NCI-H2029 (cell line): ENCODE measurements around the gene HIPK1.
A peak's percentile ranks its signal among the peaks of the same experiment; 100 is the strongest.

ENCODE experiments used
- DNase-seq: peaks from one replicate; lab custom pipeline; 2025; lab: John Stamatoyannopoulos, UW

The HIPK1 gene

GRCh38 chr1:113928941-113929749, at the start of gene HIPK1:
HIPK1 (plus strand) TSS chr1:113929324.
- DNase-seq: peak; percentile 87

GRCh38 chr1:113879739-113880038, 49.4 kb upstream of the HIPK1 start:
- no peak for DNase-seq

DNA sequence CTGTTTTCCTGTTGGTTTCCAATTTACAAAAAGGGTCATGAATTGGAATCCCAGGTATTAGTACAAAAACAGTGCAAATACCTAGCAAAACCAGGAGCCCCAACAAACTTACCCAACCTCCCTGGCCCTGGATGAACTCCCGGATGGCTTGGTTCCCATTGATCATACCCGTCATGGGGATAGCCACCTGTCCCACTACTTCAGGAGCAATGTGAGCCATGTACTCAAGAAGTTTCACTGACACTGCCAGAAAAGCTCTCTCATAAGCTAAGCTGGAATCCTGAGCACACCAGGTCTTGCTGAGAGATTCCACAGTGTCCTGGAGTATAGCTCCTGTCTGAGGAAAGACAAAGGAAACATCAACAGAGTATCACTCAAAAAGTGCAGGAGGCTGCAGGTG, 47.5 kb upstream of the HIPK1 start:
- no peak for DNase-seq

- no peak for DNase-seq
Observed at GRCh38 chr1:113886417-113887401, 42.4 kb upstream of the HIPK1 start.

- DNase-seq: no peak
Observed at GRCh38 chr1:113887402-113888175, 41.5 kb upstream of the HIPK1 start, which contains the start of gene BCL2L15. BCL2L15 (minus strand) TSS chr1:113887581; CDS start chr1:113887375, 206 bp downstream.

DNA sequence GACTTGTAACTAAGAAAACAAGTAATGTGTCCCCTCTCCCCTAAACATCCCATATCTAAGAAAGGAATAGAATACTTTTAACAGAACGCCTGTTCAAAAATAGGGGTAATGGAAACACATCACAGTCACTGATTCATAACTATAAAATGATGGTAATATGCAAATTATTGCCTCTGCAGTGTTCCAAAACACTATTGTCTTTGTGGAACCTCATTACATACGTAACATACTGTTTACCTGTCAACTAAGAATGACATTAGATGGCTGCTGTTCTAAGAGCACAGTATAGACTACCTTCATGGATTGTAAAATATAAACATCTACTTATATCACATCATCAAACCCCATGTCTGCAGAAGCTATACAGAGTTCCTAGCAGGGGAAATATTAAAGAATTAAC, 38.3 kb upstream of the HIPK1 start:
- no peak for DNase-seq

DNA sequence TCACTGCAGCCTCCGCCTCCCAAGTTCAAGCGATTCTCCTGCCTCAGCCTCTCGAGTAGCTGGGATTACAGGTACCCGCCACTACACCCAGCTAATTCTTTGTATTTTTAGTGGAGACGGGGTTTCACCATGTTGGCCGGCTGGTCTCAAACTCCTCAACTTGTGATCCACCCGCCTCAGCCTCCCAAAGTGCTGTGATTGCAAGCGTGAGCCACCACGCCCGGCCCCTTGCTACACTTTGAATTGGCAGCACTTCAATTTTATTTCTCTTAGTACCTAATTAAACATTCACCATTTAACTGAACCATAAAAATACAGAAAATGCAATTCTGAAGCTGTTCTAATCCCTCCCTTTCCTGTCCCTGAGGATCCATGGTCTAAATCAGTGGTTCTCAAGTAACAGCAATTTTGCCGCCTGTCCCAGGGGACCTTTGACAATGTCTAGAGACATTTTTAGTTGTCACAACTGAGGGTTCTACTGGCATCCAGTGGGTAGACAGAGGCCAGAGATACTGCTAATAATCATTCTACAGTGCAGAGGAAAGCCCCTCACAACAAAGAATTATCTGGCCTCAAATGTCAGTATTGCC, 37.4 kb upstream of the HIPK1 start:
- DNase-seq: no peak

DNA sequence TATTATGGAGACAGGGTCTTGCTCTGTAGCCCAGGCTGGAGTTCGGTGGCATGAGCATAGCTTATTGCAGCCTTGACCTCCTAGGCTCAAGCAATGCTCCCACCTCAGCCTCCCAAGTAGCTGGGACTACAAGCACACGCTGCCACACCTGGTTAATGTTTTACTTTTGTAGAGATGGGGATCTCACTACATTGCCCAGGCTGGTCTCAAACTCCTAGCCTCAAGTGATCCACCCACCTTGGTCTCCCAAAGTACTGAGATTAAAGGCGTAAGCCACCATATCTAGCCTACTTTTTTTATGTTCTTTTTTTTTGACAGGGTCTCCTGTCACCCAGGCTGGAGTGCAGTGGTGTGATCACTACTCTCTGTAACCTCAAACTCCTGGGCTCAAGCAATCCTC, 35.9 kb upstream of the HIPK1 start:
- DNase-seq: no peak

DNA sequence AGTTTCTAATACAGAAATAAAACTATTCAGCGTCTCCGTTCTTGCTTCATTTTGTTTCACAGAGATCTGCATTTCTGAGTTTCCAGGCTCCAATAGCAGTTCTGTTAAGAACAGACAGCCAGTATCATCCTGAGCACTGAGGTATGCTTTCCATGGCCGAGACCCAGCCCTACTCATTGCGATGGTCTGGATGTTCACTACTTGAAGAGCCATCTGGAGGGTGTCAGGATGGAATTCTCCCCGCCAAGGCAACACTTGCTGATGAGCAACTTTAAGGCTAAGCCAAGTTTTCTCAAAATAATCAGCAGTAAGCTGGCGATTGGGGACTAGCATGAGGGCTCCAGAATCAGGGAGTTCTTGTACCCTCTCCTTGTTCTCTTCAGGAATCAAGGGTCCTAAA, 34.0 kb upstream of the HIPK1 start:
- DNase-seq: no peak

- no peak for DNase-seq
Observed at GRCh38 chr1:113895961-113896360, 33.2 kb upstream of the HIPK1 start.

- no peak for DNase-seq
Observed at GRCh38 chr1:113898241-113898814, 30.8 kb upstream of the HIPK1 start.

DNA sequence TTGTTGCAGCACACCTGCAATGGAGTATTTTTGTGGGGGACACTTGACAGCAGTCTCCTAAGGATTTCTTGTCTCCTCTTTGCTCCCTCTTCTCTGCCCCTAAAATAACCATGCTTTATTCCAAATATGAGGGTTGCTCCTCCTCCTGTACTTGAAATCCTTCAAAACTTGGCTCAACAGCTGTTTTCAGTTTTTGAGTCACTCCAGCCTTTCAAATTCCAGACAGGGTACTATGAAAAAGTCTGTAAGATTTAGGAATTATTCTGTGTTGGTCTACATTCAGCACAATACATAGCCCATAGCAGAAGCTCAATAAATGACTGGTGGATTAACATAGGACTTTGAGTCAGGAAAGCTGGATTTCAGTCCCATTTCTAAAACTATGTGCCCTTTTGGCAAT, 30.0 kb upstream of the HIPK1 start:
- DNase-seq: no peak

GRCh38 chr1:113901191-113901590, 27.9 kb upstream of the HIPK1 start:
- no peak for DNase-seq

DNA sequence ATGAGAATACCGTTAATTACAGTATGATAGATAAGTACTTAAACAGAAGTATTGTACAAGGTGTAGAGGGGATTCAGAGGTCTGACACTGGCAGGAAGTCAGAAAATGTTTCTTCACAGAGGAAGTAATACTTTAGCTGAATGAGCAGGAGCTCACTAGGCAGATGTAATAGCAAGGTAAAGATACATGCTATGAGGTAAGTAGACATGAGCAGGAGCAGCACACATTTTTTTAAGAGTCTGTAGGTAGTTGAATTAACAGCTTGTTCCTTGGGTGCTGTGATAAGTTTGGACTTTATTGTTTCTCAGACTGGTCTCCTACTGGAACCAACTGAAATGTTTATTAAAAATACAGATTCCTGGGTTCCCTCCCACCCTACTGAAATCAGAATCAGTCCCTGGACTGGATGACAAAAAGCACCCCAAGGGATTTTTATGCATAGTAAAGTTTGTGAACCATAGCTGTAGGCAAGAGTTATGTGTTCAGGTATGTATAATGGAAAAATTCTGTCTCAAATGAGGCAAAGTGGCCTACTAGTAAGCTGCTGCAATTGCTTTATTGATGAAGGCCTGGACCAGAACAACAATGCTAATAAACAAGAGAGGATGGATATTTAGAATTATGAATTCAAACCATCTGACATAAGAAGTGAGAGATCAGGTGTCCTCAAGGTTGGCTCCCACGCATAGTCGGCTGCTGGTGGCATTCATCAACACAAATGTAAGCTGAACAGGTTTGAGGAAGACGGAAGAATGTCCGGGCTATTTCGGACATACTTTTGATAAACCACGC, 25.4 kb upstream of the HIPK1 start:
- DNase-seq: no peak

DNA sequence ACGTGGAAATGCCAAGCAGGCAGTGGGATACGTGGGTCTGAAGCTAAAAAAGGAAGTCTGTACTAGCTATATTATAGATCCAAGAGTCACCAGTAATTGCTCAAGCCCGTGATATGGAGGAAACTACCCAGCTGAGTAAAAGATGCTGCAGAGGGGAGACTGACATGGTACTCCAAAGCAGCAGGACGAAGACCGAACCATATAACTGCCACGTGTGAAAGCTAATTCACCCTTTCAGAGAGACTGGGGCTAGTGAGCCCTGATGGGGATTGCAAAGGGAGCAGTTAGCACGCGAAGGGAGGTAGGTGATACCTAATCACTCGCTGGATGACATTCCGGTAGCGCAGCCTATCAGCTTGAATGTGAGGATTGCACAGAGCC, 24.8 kb upstream of the HIPK1 start:
- no peak for DNase-seq

- DNase-seq: peak; percentile 98
Observed at GRCh38 chr1:113904674-113905434, 24.3 kb upstream of the HIPK1 start, which contains the start of the genes AP4B1 and DCLRE1B. AP4B1 (minus strand) TSS chr1:113904799; CDS start chr1:113904717, 82 bp downstream. DCLRE1B (plus strand) TSS chr1:113905326; CDS start chr1:113905587, 261 bp downstream.

- peak; percentile 1 for DNase-seq
Observed at GRCh38 chr1:113905435-113905861, 23.7 kb upstream of the HIPK1 start.

GRCh38 chr1:113912594-113913311, 16.4 kb upstream of the HIPK1 start:
- peak; percentile 89 for DNase-seq

DNA sequence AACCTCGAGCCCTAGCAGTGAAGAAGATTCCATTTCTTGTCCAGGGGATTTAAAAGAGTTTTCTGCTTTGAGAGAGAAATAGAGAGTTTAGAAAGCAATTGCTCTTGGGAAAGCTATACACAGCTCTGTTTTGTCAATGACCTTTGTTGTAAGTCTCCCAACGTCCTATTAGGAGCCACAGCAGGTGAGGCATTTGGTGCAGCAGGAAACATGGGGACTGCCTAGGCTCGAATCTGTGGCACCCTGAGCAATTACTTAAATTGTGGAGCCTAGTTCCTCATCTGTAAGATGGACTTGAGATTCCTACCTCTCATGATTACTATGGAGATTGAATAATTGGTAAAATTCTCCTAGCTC, 15.8 kb upstream of the HIPK1 start:
- peak; percentile 32 for DNase-seq
